Stimulated activated naive CD8-positive, alpha-beta T cell treated with anti-CD3 and anti-CD28 coated beads, Interleukin-15, amount 100 ng/mL, for 72 hours (primary cell): Measurements from ENCODE around the gene INTS1.
"Not testable (repeated sequence)": the region's sequence is repeated elsewhere in the genome, so short reads cannot be mapped to it uniquely, and the experiment has no call there.

Experiments
- ATAC-seq: fragments of 150-1000 bp; cut with Tn5 transposase; 2 replicates; pipeline ENCODE4 v1.10.0; 2021; ENCODE audit warnings: mild to moderate bottlenecking, moderate library complexity
- DNase-seq, 2 donors: peaks; one replicate each; pipeline ENCODE4 v3.0.0; 2021 to 2022
- H3K27ac Mint-ChIP-seq, 2 donors: one replicate each; pipeline ENCODE4 v1.8.0; 2022; ENCODE audit warnings: mild to moderate bottlenecking in 2 of 2, mixed read lengths in 2 of 2, moderate library complexity in 2 of 2
- H3K27me3 Mint-ChIP-seq: one replicate; pipeline ENCODE4 v1.8.0; 2022; ENCODE audit warnings: mixed read lengths
- H3K4me1 Mint-ChIP-seq: one replicate; pipeline ENCODE4 v1.8.0; 2022; ENCODE audit warnings: mild to moderate bottlenecking, mixed read lengths
- H3K4me3 Mint-ChIP-seq, 2 donors: one replicate each; pipeline ENCODE4 v1.8.0; 2022; ENCODE audit warnings: mild to moderate bottlenecking in 2 of 2, mixed read lengths in 2 of 2, moderate library complexity in 1 of 2
- H3K9me3 Mint-ChIP-seq, 2 donors: one replicate each; pipeline ENCODE4 v1.8.0; 2022; ENCODE audit warnings: mixed read lengths in 2 of 2

Gene INTS1

DNA sequence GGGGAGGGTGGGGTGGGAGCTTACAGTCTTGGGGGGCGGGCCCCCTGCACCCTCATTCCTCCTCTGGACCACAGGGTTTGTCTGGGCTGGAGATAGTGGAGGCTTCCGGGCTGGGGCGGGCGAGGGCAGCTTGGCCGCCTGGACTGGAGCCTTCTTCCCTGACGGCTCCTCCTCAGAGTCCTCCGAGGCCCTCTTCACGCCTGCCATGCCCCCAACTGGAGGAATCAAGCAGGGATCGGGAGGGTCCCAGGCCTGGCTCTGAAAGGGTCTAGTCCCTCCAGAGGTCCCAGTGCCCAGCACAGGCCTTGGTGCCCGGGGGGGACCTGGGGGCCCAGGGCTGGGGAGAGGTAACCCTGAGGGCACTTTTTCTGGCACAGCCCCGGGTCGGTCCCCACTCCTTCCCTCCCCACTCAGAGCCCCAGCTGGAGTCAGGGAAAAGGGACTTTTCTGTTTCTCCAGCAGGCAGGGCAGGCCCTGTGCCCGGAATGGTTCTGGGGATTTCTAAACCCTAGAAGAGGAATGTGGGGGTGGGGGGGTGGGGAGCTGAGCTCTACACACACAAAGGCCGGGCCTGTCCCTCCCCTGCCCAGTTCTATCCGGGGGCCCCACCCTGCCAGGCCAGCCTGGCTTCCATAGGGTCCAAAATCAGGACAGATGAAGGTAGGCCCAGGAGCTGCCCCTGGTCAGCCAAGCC is 56.5 kb downstream of the INTS1 start:
- Mint-ChIP-seq H3K27me3 (no peaks in the 10 kb centered on the region), H3K4me3 (no peak overlapping the region), H3K9me3 (no peaks in the 10 kb centered on the region), H3K4me1 (no peaks in the 10 kb centered on the region), H3K27ac (no peak overlapping the region)
- DNase-seq (no peak), ATAC-seq (peak; percentile 19)

DNA sequence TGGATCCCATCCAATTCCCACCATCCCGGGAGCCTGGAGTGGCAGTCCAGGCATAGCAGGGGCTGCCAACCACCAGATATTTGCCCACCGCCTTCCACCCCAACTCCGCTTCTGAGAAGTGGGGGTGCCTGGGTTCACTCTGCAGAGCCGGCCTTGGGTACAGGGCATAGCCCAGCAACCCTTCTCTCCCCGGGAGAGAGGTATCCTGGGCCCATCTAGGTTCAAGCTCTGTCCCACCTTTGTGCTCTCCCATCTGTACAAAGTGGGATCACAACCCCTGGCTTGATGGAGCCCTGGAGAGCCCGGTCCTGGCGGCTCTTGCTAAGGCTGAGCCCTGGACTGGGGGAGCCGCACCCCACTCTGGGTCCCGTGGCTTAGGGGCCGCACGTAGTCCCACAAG is 57.1 kb downstream of the INTS1 start:
- Mint-ChIP-seq H3K27ac (no peak overlapping the region), H3K4me1 (no peaks in the 10 kb centered on the region), H3K27me3 (no peaks in the 10 kb centered on the region), H3K9me3 (no peaks in the 10 kb centered on the region), H3K4me3 (no peak overlapping the region)
- ATAC-seq (peak; percentile 27), DNase-seq (no peak)

DNA sequence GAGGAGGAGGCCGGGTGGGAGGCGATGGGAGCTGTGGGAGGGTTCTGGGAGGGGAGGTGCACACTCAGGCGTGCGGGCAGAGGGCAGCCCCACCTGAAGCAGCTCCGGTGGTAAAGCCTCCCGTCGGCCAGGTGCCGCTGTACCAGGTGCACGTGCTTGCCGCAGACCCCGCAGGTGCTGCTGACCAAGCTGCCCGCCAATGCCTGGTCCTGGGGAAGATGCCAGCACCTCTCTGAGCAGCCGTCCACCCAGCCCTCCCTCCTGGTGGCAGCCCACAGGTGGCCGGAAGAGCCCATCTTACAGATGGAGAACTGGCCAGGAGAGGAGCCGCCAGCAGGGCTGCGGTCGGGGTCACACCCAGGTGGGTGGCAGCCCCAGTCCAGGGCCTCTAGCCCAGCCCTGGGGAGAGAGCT is 57.6 kb downstream of the INTS1 start:
- Mint-ChIP-seq H3K4me3 (no peak overlapping the region), H3K9me3 (no peaks in the 10 kb centered on the region), H3K27ac (no peak overlapping the region), H3K27me3 (no peaks in the 10 kb centered on the region), H3K4me1 (no peaks in the 10 kb centered on the region)
- no peak for DNase-seq
- peak; percentile 24 for ATAC-seq

DNA sequence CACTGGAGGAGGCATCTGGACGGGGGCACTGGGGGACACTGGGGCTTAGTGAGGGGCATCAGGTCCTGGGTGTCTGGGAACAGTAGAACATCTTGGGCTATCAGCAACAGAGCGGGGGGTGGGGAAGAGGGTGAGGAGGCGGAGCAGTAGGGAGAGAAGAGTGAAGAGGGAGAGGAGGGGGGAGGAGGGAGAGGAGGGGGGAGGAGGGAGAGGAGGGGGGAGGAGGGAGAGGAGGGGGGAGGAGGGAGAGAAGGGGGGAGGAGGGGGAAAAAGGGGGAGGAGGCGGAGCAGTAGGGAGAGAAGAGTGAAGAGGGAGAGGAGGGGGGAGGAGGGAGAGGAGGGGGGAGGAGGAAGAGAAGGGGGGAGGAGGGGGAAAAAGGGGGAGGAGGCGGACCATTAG is 58.2 kb downstream of the INTS1 start:
- not testable (repeated sequence) for H3K4me1 Mint-ChIP-seq, H3K27ac Mint-ChIP-seq, H3K27me3 Mint-ChIP-seq, H3K9me3 Mint-ChIP-seq, DNase-seq, H3K4me3 Mint-ChIP-seq, ATAC-seq

DNA sequence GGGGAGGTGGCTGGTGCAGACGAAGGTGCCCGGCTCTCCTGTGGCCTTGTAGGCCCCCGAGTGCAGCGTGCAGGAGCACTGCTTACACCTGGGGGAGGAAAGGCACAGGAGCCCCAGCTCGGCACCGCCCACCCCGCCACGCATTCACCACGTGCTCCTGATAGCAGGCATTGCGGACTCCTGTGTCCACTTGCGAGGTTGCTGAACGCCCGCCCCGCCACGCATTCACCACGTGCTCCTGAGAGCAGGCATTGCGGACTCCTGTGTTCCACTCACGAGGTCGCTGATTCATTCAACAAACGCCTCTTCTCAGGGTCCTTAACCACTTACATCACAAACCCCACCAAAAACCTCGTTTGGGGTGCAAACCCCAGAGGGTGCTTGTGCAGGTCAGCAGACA is 58.8 kb downstream of the INTS1 start:
- Mint-ChIP-seq H3K4me3 (no peak overlapping the region), H3K4me1 (no peaks in the 10 kb centered on the region)

DNA sequence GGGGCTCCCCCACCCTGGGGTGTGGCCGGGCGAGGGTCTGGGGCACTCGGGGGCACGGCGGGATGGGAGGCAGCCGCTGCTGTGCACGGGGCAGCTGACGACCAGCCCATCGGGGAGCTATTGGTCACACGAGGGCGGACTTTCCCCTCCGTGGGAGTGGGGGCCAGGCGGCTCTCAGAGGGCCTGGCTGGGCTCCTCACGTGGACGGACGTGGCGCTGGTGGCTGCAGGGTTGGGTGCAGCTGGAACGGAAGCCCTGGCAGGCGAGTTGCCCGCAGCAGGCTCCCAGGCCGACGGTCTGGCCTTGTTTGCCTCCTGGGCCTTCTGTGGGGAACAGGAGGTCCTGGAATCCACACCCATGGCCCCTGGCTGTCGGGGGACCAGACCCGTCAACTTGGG is 59.3 kb downstream of the INTS1 start:
- H3K27me3 Mint-ChIP-seq = no peaks in the 10 kb centered on the region
- H3K4me1 Mint-ChIP-seq = no peaks in the 10 kb centered on the region
- no peaks in the 10 kb centered on the region for H3K9me3 Mint-ChIP-seq
- no peak for DNase-seq
- H3K4me3 Mint-ChIP-seq = no peak overlapping the region
- H3K27ac Mint-ChIP-seq = no peak overlapping the region
- no peak for ATAC-seq

More for the DNA sequence above, 58.8 kb downstream of the INTS1 start:
- no peaks in the 10 kb centered on the region for H3K9me3 Mint-ChIP-seq
- H3K27ac Mint-ChIP-seq = no peak overlapping the region
- no peaks in the 10 kb centered on the region for H3K27me3 Mint-ChIP-seq
- no peak for DNase-seq
- ATAC-seq = no peak

DNA sequence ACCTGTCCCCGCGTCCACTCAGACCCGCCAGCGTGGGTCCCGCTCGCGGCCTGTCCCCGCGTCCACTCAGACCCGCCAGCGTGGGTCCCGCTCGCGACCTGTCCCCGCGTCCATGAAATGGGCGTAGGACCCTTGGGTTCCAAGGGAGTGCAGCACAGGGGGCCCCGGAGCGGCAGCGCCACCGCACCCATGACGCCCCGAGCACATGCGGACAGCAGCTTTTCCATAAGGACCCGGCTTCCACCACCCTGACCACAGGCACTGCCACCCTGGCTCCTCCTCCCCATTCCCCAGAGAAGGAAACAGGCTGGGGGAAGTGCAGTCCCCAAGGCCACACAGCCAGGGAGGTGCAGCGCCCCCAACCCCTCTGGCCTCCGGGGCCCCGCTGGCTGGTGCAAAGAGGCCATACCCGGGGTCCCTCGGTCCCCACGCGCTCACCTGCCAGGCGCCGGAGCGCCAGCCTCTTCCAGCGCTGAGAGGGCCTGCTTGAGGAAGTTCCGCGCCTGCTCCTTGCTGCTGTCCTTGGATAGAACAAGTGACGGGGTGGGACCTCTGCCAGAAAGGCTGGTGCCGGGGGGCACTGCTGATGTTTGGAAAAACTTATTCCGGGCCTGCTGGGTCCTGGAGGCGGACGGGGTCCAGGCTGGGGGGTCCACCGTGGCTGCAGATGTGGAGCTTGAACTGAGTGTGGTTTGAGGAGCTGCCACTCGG is 59.8 kb downstream of the INTS1 start:
- H3K27ac Mint-ChIP-seq = no peak overlapping the region
- no peaks in the 10 kb centered on the region for H3K4me1 Mint-ChIP-seq
- no peaks in the 10 kb centered on the region for H3K27me3 Mint-ChIP-seq
- ATAC-seq (no peak), DNase-seq (no peak)
- H3K4me3 Mint-ChIP-seq = no peak overlapping the region
- H3K9me3 Mint-ChIP-seq = no peaks in the 10 kb centered on the region

DNA sequence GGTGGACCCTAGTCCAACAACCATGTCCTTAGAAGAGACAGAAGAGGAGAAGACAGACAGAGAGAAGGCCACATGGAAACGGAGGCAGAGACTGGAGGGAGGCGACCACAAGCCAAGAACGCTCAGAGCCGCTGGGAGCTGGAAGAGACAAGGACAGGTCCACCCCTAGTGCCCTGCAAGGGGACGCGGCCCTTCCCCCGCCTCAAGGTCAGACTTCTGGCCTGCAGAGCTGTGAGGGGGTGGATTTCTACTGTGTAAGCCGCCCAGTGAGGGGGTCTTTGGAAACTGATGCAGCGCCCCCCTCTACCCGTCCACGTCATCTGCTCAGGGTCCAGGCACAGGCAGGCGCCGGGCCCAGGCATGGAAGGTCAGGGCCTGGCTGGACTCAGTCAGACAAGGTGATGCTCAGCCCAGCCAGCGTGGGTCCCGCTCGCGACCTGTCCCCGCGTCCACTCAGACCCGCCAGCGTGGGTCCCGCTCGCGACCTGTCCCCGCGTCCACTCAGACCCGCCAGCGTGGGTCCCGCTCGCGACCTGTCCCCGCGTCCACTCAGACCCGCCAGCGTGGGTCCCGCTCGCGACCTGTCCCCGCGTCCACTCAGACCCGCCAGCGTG is 60.5 kb downstream of the INTS1 start:
- not testable (repeated sequence) for H3K4me3 Mint-ChIP-seq, H3K27me3 Mint-ChIP-seq, DNase-seq, H3K4me1 Mint-ChIP-seq, ATAC-seq, H3K27ac Mint-ChIP-seq, H3K9me3 Mint-ChIP-seq

DNA sequence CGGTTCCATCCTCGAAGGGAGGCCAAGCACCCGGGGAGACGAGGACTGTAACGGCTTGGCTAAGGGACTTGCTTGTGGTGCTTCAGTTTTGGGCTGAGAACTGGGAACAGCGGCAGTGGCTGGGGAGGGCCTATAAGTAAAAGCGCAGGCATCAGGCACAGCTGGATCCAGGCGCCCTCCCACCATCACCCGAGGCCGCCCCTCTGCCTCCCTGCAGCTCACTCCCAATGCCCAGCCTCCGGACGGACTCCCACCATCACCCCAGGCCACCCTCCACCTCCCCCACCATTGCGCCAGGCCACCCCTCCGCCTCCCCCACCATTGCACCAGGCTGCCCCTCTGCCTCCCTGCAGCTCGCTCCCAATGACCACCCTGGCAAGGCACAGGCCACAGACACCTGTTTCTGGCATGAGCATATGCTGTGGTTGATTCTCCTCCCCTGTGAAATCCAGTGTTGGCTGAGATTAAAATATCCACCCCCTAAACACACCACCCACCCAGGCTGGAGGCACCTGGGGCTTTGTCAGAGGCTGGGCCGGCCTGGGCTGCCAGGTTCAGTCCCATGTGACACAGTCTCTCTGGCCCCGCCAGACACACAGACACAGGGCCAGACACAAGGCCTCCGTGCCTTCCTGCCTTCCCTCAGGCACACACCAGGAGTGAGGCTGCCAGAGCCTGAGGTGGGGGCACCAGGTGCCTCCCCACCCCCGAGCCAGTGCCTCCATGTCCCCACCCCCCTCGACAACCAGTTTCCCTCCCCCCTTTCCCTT is 61.6 kb downstream of the INTS1 start:
- DNase-seq (no peak), ATAC-seq (no peak)
- no peaks in the 10 kb centered on the region for H3K9me3 Mint-ChIP-seq
- H3K4me1 Mint-ChIP-seq = no peaks in the 10 kb centered on the region
- no peak overlapping the region for H3K27ac Mint-ChIP-seq
- H3K27me3 Mint-ChIP-seq = no peaks in the 10 kb centered on the region
- H3K4me3 Mint-ChIP-seq = no peak overlapping the region

DNA sequence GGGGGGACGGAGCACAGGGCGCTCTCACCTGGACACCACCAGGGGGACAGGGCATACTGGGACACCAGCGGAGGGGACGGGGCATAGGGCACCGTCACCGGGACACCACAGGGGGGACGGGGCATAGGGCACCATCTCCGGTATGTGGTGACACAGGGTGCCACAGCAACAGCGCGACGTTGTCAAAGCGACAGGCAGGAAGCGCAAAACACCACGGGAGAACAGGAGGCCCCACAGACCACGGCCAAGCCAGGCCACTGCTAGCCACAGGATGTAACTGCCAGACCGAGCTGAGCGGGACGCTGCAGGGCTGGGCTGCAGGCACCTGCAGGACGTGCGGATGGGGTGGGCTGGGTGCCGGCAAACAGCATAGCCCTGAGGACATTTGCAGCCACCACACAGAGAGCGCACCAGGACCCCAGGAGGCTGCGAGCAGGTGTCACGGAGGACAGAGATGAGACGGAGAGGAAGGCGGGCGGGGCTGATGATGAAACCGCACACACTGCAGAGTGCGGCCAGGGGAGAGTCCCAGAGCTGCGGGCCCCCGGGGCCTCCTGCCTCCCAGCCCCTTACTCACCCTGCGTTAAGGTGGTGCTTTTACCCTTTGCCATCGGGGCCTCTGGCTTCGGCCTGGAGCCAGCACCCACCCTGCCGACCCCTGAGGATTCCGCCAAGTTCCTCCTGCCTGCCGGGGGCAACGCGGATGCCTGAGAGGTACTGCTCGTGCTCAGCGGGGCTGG is 62.4 kb downstream of the INTS1 start:
- H3K4me3 Mint-ChIP-seq = no peak overlapping the region
- no peaks in the 10 kb centered on the region for H3K9me3 Mint-ChIP-seq
- DNase-seq (no peak), ATAC-seq (no peak)
- no peak overlapping the region for H3K27ac Mint-ChIP-seq
- H3K27me3 Mint-ChIP-seq = no peaks in the 10 kb centered on the region
- H3K4me1 Mint-ChIP-seq = no peaks in the 10 kb centered on the region

DNA sequence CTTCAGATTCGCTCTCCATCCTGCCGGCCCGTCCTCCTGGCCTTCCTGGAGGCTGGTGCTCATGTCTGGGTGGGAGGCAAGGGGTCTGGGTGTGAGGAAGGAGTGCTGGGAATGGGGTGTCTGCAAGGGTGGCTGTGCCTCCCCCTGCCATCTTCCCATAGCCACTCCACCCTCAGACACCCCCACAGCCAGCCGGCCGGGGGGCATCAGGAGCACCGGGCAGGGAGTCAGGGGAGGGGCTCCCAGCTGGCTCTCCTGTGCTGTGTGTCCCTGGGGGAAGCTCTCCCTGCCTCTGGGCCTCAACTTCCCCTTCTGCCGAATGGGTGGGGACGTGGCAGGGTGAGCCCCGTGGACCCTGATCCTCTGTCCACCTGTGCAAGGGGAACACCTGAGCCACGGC is 63.6 kb downstream of the INTS1 start:
- no peak overlapping the region for H3K4me3 Mint-ChIP-seq
- no peak overlapping the region for H3K27ac Mint-ChIP-seq
- ATAC-seq = no peak
- DNase-seq = no peak
- H3K4me1 Mint-ChIP-seq = no peaks in the 10 kb centered on the region
- H3K9me3 Mint-ChIP-seq = no peaks in the 10 kb centered on the region
- no peaks in the 10 kb centered on the region for H3K27me3 Mint-ChIP-seq

DNA sequence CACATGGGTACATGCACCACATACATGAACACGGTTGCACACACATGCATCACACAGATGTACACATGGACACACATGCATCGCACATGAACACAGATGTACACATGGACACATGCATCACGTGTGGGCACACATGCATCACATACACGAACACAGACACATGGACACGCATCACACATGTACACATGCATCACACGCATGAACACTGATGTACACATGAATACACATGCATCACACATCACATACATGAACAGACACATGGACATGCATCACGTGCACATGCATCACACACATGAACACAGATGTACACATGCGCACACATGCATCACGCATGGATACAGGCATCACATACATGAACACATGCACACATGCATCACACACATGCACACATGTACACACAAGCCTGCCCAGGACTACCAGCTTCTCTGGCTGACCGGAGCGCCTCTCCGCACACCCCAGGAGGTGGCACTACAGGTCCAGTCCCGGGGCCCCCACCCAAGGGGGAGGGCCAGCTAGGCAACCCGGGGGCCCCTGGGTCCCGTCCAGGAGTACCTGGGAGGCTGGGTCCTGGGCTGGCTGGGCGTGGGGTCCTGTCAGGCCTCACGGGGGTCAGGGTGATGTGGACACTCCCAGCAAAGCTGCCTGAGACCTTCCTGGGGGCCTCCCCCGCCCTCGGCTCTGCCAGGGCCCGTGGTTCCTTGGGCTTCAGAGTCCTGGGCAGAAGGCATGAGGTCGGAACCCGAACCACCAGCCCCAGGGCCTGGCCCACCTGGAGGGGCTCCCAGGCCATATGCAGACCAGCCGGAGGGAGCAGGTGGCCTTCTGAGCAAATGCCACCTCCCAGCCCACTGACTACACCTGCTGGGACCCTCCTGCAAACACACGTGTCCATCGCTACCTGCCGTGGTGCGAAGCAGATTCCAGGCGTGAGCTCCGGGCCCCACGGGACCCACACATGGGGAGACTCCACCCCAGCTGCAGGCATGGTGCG is 64.5 kb downstream of the INTS1 start:
- no peak overlapping the region for H3K4me3 Mint-ChIP-seq
- no peak overlapping the region for H3K27ac Mint-ChIP-seq
- H3K4me1 Mint-ChIP-seq = no peaks in the 10 kb centered on the region
- H3K27me3 Mint-ChIP-seq = no peaks in the 10 kb centered on the region
- ATAC-seq (no peak), DNase-seq (no peak)
- H3K9me3 Mint-ChIP-seq = no peaks in the 10 kb centered on the region

DNA sequence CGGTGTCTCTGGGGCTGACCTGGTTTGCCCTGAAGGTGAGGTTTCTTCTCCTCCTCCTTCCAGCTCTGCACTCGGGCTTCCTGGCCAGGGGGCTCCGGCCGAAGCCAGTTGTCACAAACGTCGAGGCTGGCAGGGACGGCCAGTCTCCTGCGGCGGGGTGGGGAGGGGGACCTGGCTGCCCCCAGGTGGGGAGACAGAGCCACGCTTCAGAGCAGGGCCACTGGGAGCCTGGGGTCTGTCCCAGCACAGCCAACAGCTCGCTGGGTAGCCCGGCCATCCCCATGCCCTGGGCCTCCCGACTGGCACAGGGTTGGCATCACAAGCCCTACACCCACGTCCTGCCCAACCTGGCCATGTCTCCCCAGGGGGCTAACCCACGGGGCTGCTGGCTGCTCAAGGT is 65.4 kb downstream of the INTS1 start:
- no peak overlapping the region for H3K4me3 Mint-ChIP-seq
- no peaks in the 10 kb centered on the region for H3K4me1 Mint-ChIP-seq
- no peak for ATAC-seq
- no peak overlapping the region for H3K27ac Mint-ChIP-seq
- no peaks in the 10 kb centered on the region for H3K9me3 Mint-ChIP-seq
- H3K27me3 Mint-ChIP-seq = no peaks in the 10 kb centered on the region
- no peak for DNase-seq

DNA sequence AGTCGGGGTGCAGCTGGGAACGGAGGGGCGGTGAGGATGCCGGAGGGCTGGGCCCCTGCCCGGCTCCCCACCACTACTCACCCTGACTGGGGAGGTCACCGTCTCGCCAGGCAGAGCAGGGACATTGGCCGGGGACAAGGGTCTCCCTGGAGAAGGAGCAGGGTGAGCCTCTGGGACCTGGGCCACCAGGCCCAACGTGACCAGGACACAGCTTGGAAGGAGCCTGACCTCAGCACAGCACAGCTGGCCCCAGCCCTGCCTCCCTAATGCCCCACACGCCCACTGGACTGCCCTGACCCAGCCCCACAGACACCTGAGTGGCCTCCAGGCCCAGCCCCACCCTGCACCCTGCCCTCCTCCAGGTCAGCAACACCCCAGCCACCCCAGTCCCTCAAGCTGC is 66.0 kb downstream of the INTS1 start:
- peak; percentile 33 for ATAC-seq
- peaks cover under 1% of the 10 kb centered on the region for H3K27me3 Mint-ChIP-seq
- H3K27ac Mint-ChIP-seq = no peak overlapping the region
- no peaks in the 10 kb centered on the region for H3K9me3 Mint-ChIP-seq
- no peak overlapping the region for H3K4me3 Mint-ChIP-seq
- DNase-seq = no peak
- no peaks in the 10 kb centered on the region for H3K4me1 Mint-ChIP-seq
